GM03348 (cell line): ENCODE measurements around the gene PEX14.

Experiments used
- DNase-seq: peaks from one replicate; pipeline ENCODE4 v3.0.0; 2012; ENCODE audit warnings: low spot score

PEX14 gene

GRCh38 chr1:10597492-10598388 is 123.0 kb downstream of the PEX14 start:
- no peak for DNase-seq

GRCh38 chr1:10598389-10598702 is 123.6 kb downstream of the PEX14 start:
- DNase-seq, result no peak

GRCh38 chr1:10599194-10599861 is 124.6 kb downstream of the PEX14 start:
- DNase-seq, result peak; percentile 85

GRCh38 chr1:10601342-10602070 is 126.8 kb downstream of the PEX14 start:
- DNase-seq, result no peak

- DNase-seq, result no peak
These were observed 128.2 kb downstream of the PEX14 start for GRCh38 chr1:10602936-10603335.

GRCh38 chr1:10604966-10605365 is 130.2 kb downstream of the PEX14 start:
- no peak for DNase-seq

GRCh38 chr1:10606064-10606463 is 131.3 kb downstream of the PEX14 start:
- no peak for DNase-seq

- no peak for DNase-seq
These were observed 132.5 kb downstream of the PEX14 start for GRCh38 chr1:10607228-10607627.

- DNase-seq, result no peak
These were observed 133.9 kb downstream of the PEX14 start for GRCh38 chr1:10608690-10609089.

GRCh38 chr1:10610901-10611600 is 136.3 kb downstream of the PEX14 start:
- no peak for DNase-seq

GRCh38 chr1:10612436-10613160 is 137.8 kb downstream of the PEX14 start:
- DNase-seq, result no peak

- no peak for DNase-seq
These were observed 138.6 kb downstream of the PEX14 start for GRCh38 chr1:10613340-10613739.

GRCh38 chr1:10613861-10614260 is 139.1 kb downstream of the PEX14 start:
- DNase-seq, result no peak

- no peak for DNase-seq
These were observed 139.9 kb downstream of the PEX14 start for GRCh38 chr1:10614377-10615225.

GRCh38 chr1:10615332-10615731 is 140.6 kb downstream of the PEX14 start:
- no peak for DNase-seq

GRCh38 chr1:10615932-10616671 is 141.4 kb downstream of the PEX14 start:
- no peak for DNase-seq

GRCh38 chr1:10616696-10617095 is 141.9 kb downstream of the PEX14 start:
- no peak for DNase-seq

- DNase-seq, result no peak
These were observed 142.6 kb downstream of the PEX14 start for GRCh38 chr1:10617318-10617717.

GRCh38 chr1:10617931-10618885 is 143.5 kb downstream of the PEX14 start:
- DNase-seq, result no peak
